ENCODE measurements around the gene SSH3. TPM values are rescaled to one million over a fixed set of nuclear protein-coding genes. Genes with fewer than 3 reads are reported as not detected.
A peak's percentile ranks its signal among the peaks of the same experiment; 100 is the strongest.

SSH3 gene
- total RNA-seq, 2 experiments from 2014 or later = 9.2 to 18.5 TPM

DNA sequence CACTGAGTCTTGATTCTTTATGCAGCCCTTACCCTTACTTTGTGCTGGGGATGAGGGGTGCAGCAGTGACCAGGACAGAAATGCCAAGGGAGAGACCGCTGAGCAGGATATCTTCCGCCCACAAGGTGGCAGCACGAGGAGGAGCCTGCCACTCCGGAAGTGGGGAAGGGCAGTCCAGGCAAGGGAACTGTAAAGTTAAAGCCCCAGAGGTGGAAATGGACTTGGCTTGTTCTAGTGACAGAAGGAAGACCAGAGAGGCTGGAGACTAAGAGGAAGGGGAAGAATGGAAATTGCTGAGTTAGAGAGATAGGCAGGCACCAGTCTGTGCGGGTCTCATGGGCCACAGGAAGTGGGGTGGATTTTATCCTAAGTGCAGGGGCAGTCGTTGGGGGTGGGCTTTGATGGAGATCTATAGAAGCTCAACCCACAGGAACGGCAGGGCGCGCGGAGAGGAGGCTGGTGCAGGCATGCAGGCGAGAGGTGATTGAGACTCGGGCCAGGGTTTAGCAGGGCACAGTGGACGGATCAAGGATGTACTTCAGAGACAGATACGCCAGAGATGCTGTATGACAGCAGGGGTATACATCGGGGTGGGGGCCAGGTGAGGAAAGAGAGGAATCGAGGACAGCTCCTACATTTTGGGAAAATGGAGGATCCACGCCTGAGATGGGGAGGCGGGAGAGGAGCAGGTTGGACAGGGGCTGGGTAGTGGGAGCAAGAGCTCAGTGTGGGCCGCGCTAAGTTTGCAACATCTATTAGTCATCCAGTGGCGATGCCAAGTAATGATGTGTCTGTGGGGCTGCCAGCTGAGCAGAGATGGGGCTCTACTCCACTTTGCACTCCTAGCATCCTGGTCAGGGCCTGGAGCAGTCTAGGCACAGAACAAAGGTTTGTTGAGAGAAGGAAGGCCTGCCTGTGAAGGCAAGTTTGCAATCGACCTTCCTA is 40.3 kb upstream of the SSH3 start:
- ChIA-PET POLR2A (interaction anchor here (0.7 to 1.5 kb wide), 4 partner anchors 10 to 57 kb away, joined by 3 to 4 read pairs (median 4); no protein-coding TSS in a partner anchor), CTCF (ENCODE audit: unreplicated experiment) (interaction anchor here (0.6 to 1.5 kb wide), 4 partner anchors 23 to 58 kb away, joined by 3 to 10 read pairs (median 6); no protein-coding TSS in a partner anchor)
- TF ChIP-seq, protein P1, sequence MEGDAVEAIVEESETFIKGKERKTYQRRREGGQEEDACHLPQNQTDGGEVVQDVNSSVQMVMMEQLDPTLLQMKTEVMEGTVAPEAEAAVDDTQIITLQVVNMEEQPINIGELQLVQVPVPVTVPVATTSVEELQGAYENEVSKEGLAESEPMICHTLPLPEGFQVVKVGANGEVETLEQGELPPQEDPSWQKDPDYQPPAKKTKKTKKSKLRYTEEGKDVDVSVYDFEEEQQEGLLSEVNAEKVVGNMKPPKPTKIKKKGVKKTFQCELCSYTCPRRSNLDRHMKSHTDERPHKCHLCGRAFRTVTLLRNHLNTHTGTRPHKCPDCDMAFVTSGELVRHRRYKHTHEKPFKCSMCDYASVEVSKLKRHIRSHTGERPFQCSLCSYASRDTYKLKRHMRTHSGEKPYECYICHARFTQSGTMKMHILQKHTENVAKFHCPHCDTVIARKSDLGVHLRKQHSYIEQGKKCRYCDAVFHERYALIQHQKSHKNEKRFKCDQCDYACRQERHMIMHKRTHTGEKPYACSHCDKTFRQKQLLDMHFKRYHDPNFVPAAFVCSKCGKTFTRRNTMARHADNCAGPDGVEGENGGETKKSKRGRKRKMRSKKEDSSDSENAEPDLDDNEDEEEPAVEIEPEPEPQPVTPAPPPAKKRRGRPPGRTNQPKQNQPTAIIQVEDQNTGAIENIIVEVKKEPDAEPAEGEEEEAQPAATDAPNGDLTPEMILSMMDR (conservative IDR thresholded peaks at IDR 0.05; ENCODE audit: low read length) = peak; percentile 96
- TF ChIP-seq EZH2phosphoT487 (IDR thresholded peaks at IDR 0.05; ENCODE audit: borderline replicate concordance, low read depth, low read length) = no peak
- Histone ChIP-seq H3K9me3 (ENCODE audit: low read length) (no peaks in the 10 kb centered on the region), H3K9me2 (ENCODE audit: insufficient read depth, low read length) (no peaks in the 10 kb centered on the region), H3K4me1 (ENCODE audit: insufficient read depth, low read length, poor library complexity, severe bottlenecking) (peaks cover 46% of the 10 kb centered on the region), H3K27ac (ENCODE audit: low read depth, low read length, poor library complexity, severe bottlenecking) (peak overlapping the region; percentile 32), H3K4me3 (ENCODE audit: low read depth, low read length, poor library complexity, severe bottlenecking) (peak overlapping the region; percentile 37), H4K20me1 (ENCODE audit: insufficient read depth, low read length) (no peaks in the 10 kb centered on the region), H2AFZ (ENCODE audit: low read length) (peak overlapping the region; percentile 75; the same call in 1 of the 2 replicates), H3K36me3 (ENCODE audit: insufficient read depth, low read length) (peaks cover 14% of the 10 kb centered on the region), H3K79me2 (ENCODE audit: insufficient read depth, low read depth, low read length) (peaks cover 13% of the 10 kb centered on the region; the same call in 1 of the 2 replicates), H3K4me2 (ENCODE audit: low read length) (peak overlapping the region; percentile 68)
- intact Hi-C loops (cut with micrococcal nuclease; ENCODE audit: unreplicated experiment) = loop anchor here (1.0 kb wide), 2 partner anchors 54 to 119 kb away; no protein-coding TSS in a partner anchor
- BruUV-seq (replicated peaks) = no TSS peak
- peak; percentile 87 for DNase-seq (ENCODE audit: low spot score)

DNA sequence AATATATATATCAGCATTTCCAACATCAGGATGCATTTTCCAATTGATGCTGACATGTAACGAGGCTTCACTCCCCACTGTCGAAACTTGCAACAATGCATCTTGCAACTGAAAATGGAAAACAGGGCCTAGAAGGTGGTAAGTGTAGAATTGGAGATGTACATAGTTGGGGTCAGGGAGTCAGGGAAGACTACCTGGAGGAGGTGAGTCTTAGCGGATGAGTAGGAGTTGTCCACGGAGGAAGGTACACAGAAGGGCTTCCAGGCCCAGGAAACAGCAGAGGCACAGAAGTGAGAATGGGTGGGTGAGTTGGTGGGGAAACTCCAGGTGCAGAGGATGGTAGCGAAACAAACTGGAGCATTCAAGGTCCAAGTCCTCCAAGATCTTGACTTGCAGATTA is 39.1 kb upstream of the SSH3 start:
- H2AFZ ChIP-seq (ENCODE audit: low read length) = no peak overlapping the region
- intact Hi-C loops (cut with micrococcal nuclease; ENCODE audit: unreplicated experiment) = no loop called here
- no peaks in the 10 kb centered on the region for H3K9me3 ChIP-seq (ENCODE audit: low read length)
- H3K79me2 ChIP-seq (ENCODE audit: insufficient read depth, low read depth, low read length) = peaks cover 26% of the 10 kb centered on the region
- H3K4me1 ChIP-seq (ENCODE audit: insufficient read depth, low read length, poor library complexity, severe bottlenecking) = peaks cover 58% of the 10 kb centered on the region
- H3K27ac ChIP-seq (ENCODE audit: low read depth, low read length, poor library complexity, severe bottlenecking) = no peak overlapping the region
- ChIA-PET POLR2A (interaction anchor here (1.0 kb wide), 1 partner anchor 62 kb away, joined by 3 read pairs; no protein-coding TSS in a partner anchor), CTCF (ENCODE audit: unreplicated experiment) (no interaction called here)
- H3K4me3 ChIP-seq (ENCODE audit: low read depth, low read length, poor library complexity, severe bottlenecking) = no peak overlapping the region
- peaks cover 26% of the 10 kb centered on the region for H3K36me3 ChIP-seq (ENCODE audit: insufficient read depth, low read length)
- no TSS peak for BruUV-seq (replicated peaks)
- no peak overlapping the region for H3K4me2 ChIP-seq (ENCODE audit: low read length)
- no peaks in the 10 kb centered on the region for H3K9me2 ChIP-seq (ENCODE audit: insufficient read depth, low read length)
- no peaks in the 10 kb centered on the region for H4K20me1 ChIP-seq (ENCODE audit: insufficient read depth, low read length)
- DNase-seq (ENCODE audit: low spot score) = no peak
- TF ChIP-seq, protein P1 (conservative IDR thresholded peaks at IDR 0.05; ENCODE audit: low read length) = no peak
- no peak for TF ChIP-seq EZH2phosphoT487 (IDR thresholded peaks at IDR 0.05; ENCODE audit: borderline replicate concordance, low read depth, low read length)

All from OCI-LY7 (cell line).